Endothelial cell of umbilical vein (primary cell): Measurements from ENCODE around the gene ACSF3. TPM values are rescaled to one million over a fixed set of nuclear protein-coding genes. Genes with fewer than 3 reads are reported as not detected.

Source experiments
- BruUV-seq: library from RNA; stranded (reverse); fragments of 400-500 nt; replicated peaks from 2 replicates; lab custom pipeline; 2021; lab: Mats Ljungman, UMichigan
- CTCF ChIA-PET: fragments of 300-600, 350-600 bp; sonication (Branson Sonifier 250); formaldehyde crosslinking; loops from one replicate; lab custom pipeline; 2021; ENCODE audit warnings: antibody characterized with exemption, inconsistent platforms; lab: Charles Lee
- POLR2A ChIA-PET: fragments of 300-600, 350-600 bp; sonication (Branson Sonifier 250); formaldehyde crosslinking; loops from one replicate; lab custom pipeline; 2021; ENCODE audit warnings: antibody characterized with exemption, inconsistent platforms; lab: Charles Lee
- DNase-seq: peaks from one replicate; pipeline ENCODE4 v3.0.0-alpha.2; 2011; ENCODE audit warnings: low read depth, low spot score
- FAIRE-seq: peaks from 2 replicates; lab custom pipeline; 2011; peaks lifted over from hg19 to GRCh38; lab: Jason Lieb, UNC
- H2AFZ ChIP-seq: 2 replicates; pipeline ENCODE4 v1.6.0; 2012; ENCODE audit warnings: low read depth, low read length, control low read depth, inconsistent platforms
- H3K27ac ChIP-seq: 2 replicates; pipeline ENCODE4 v1.5.1; 2011; ENCODE audit warnings: low read depth, mild to moderate bottlenecking, control low read depth, low read length, moderate library complexity; ENCODE audit not compliant: insufficient read depth
- H3K27me3 ChIP-seq, 2 experiments: 2 replicates each; pipeline versions ENCODE4 v1.6.0 to v1.6.1; 2011; ENCODE audit warnings: low read length in 2 of 2, mixed read lengths in 1 of 2; ENCODE audit not compliant: control insufficient read depth in 2 of 2, insufficient read depth in 2 of 2
- H3K36me3 ChIP-seq, 2 experiments: 2 replicates in 1 of 2; 3 replicates in 1 of 2; pipeline ENCODE4 v1.5.1; 2011; ENCODE audit warnings: low read length in 2 of 2, mild to moderate bottlenecking in 1 of 2, moderate library complexity in 1 of 2; ENCODE audit not compliant: control insufficient read depth in 2 of 2, insufficient read depth in 2 of 2; ENCODE audit errors: extremely low read depth in 1 of 2
- H3K4me1 ChIP-seq: 3 replicates; pipeline ENCODE4 v1.5.1; 2011; ENCODE audit warnings: mild to moderate bottlenecking, low read length; ENCODE audit not compliant: control insufficient read depth, insufficient read depth; ENCODE audit errors: extremely low read depth
- H3K4me2 ChIP-seq: 2 replicates; pipeline ENCODE4 v1.6.1; 2011; ENCODE audit warnings: low read length, control low read depth, mixed read lengths; ENCODE audit not compliant: insufficient read depth
- H3K4me3 ChIP-seq, 3 experiments: fragments of 200-600 bp in 1 of 3; sonication (generic), shearing (Covaris generic) in 1 of 3; replicated peaks in 1 of 3; 2 replicates each; pipeline ENCODE4 v1.5.1; 2011 to 2016; ENCODE audit warnings: control low read depth in 3 of 3, low read length in 3 of 3, mild to moderate bottlenecking in 2 of 3, inconsistent platforms in 1 of 3, low read depth in 1 of 3, moderate library complexity in 1 of 3; ENCODE audit not compliant: insufficient read depth in 1 of 3
- H3K79me2 ChIP-seq: 2 replicates; pipeline ENCODE4 v1.6.0; 2012; ENCODE audit warnings: low read length, inconsistent platforms; ENCODE audit not compliant: control insufficient read depth, insufficient read depth
- H3K9ac ChIP-seq: replicated peaks from 2 replicates; pipeline ENCODE3; 2011; ENCODE audit warnings: low read length, control low read depth; ENCODE audit not compliant: insufficient read depth; ENCODE audit errors: extremely low read depth
- H3K9me1 ChIP-seq: replicated peaks from 3 replicates; pipeline ENCODE4 v1.6.0; 2011; ENCODE audit warnings: mild to moderate bottlenecking, low read length; ENCODE audit not compliant: control insufficient read depth, insufficient read depth; ENCODE audit errors: extremely low read depth
- H3K9me3 ChIP-seq: replicated peaks from 2 replicates; pipeline ENCODE4 v1.5.1; 2012; ENCODE audit warnings: low read length, inconsistent platforms; ENCODE audit not compliant: control insufficient read depth, insufficient read depth
- H4K20me1 ChIP-seq: replicated peaks from 2 replicates; pipeline ENCODE3; 2011; ENCODE audit warnings: mild to moderate bottlenecking, low read length; ENCODE audit not compliant: control insufficient read depth, insufficient read depth; ENCODE audit errors: extremely low read depth
- CTCF ChIP-seq, 2 donors: IDR thresholded peaks; 1 replicate in 1 of 2; 2 replicates in 1 of 2; pipeline ENCODE4 v1.5.1; 2011; ENCODE audit warnings: low read length in 2 of 2, mild to moderate bottlenecking in 2 of 2, moderate library complexity in 2 of 2, control low read depth in 1 of 2, inconsistent platforms in 1 of 2, low read depth in 1 of 2; ENCODE audit not compliant: insufficient read depth in 1 of 2; ENCODE audit errors: extremely low read depth in 1 of 2
- EZH2 ChIP-seq: IDR thresholded peaks from 2 replicates; pipeline ENCODE4 v1.6.1; 2012; ENCODE audit warnings: borderline replicate concordance, low read depth, mild to moderate bottlenecking, moderate library complexity, low read length, inconsistent platforms; ENCODE audit not compliant: severe bottlenecking
- FOS ChIP-seq: IDR thresholded peaks from 2 replicates; pipeline ENCODE4 v1.6.1; 2011; ENCODE audit warnings: mild to moderate bottlenecking, low read length, moderate library complexity, borderline replicate concordance; ENCODE audit not compliant: insufficient read depth
- GATA2 ChIP-seq: IDR thresholded peaks from 2 replicates; pipeline ENCODE4 v1.7.0; 2011; ENCODE audit warnings: low read depth, mild to moderate bottlenecking, moderate library complexity, mixed read lengths, low read length; ENCODE audit not compliant: insufficient read length, insufficient read depth
- JUN ChIP-seq: IDR thresholded peaks from 2 replicates; pipeline ENCODE4 v1.6.1; 2011; ENCODE audit warnings: borderline replicate concordance, low read depth; ENCODE audit not compliant: insufficient read length, insufficient read depth
- MAX ChIP-seq: IDR thresholded peaks from 2 replicates; pipeline ENCODE4 v1.6.1; 2011; ENCODE audit not compliant: insufficient read depth, insufficient read length
- MYC ChIP-seq: IDR thresholded peaks from one replicate; pipeline ENCODE4 v1.6.1; 2011; ENCODE audit warnings: mild to moderate bottlenecking, low read depth, low read length
- POLR2A ChIP-seq: IDR thresholded peaks from 2 replicates; pipeline ENCODE4 v1.6.1; 2012; ENCODE audit warnings: low read depth, mild to moderate bottlenecking, control low read depth, low read length
- POLR2AphosphoS5 ChIP-seq: IDR thresholded peaks from 2 replicates; pipeline ENCODE4 v1.6.1; 2012; ENCODE audit warnings: low read depth, mild to moderate bottlenecking, control low read depth, low read length, moderate library complexity; ENCODE audit not compliant: insufficient read depth
- dilution Hi-C: fragments of 300-500 bp; cut with MboI; formaldehyde crosslinking; loops from one replicate; pipeline ENCODE4 v1.15.0; 2019; ENCODE audit warnings: low sequenced_read_pairs; ENCODE audit not compliant: extremely low pct_ligation_motif_present
- intact Hi-C: fragments of 100-400 bp; cut with micrococcal nuclease; formaldehyde crosslinking; loops from one replicate; pipeline ENCODE4 v1.10.0; 2022
- polyA plus RNA-seq, 4 experiments: library from polyadenylated mRNA; depleted of rRNA in 3 of 4; stranded (reverse) in 3 of 4; unstranded in 1 of 4; fragments of >200 nt; gene quantifications; 2 replicates each; pipeline versions ENCODE4 v1.2.1 to v1.2.3, GENCODE V29; 2011 to 2012; ENCODE audit warnings: missing spikeins in 1 of 4
- total RNA-seq: library from RNA; stranded (reverse); gene quantifications from 2 replicates; pipeline ENCODE4 v1.2.3, GENCODE V29; 2021

ACSF3 gene
- total and polyA plus RNA-seq, 2 donors (not counting 3 experiments of a cell fraction or from before 2014, with no cell fraction given): 18.6 to 33.2 TPM

- H3K4me1 ChIP-seq: no peaks in the 10 kb centered on the region
- no peak overlapping the region for H2AFZ ChIP-seq
- H3K27me3 ChIP-seq: no peaks in the 10 kb centered on the region
- FAIRE-seq (no peak), DNase-seq (no peak)
- TF ChIP-seq FOS (no peak), GATA2 (no peak), POLR2A (no peak), CTCF (IDR thresholded peaks at IDR 0.05; ENCODE audit: extremely low read depth in 1 of 2, insufficient read depth in 1 of 2, low read depth in 1 of 2, low read length in 2 of 2) (no peak), EZH2 (no peak), JUN (no peak), POLR2AphosphoS5 (no peak), MAX (no peak), MYC (no peak)
- no peaks in the 10 kb centered on the region for H4K20me1 ChIP-seq
- no peak overlapping the region for H3K9ac ChIP-seq
- ChIA-PET CTCF (no interaction called here), POLR2A (no interaction called here)
- no peaks in the 10 kb centered on the region for H3K9me3 ChIP-seq
- intact Hi-C loops (no loop called here), dilution Hi-C loops (no loop called here)
- H3K4me2 ChIP-seq: no peak overlapping the region
- no peaks in the 10 kb centered on the region for H3K79me2 ChIP-seq
- no peak overlapping the region for H3K27ac ChIP-seq
- BruUV-seq: no TSS peak
- no peak overlapping the region for H3K4me3 ChIP-seq
- no peaks in the 10 kb centered on the region for H3K36me3 ChIP-seq
- no peaks in the 10 kb centered on the region for H3K9me1 ChIP-seq
These were observed 31.0 kb upstream of the ACSF3 start for GRCh38 chr16:89062389-89063345.
